Thyroid gland (tissue), 4 donors: ENCODE results near the gene MMD2.

Source experiments
- CTCF ChIP-seq, 6 experiments: fragments of 200-600 bp in 3 of 6; fragments of 450-650 bp in 3 of 6; sonication (generic) in 3 of 6; IDR thresholded peaks; one replicate each; pipeline ENCODE4 v1.5.1; 2016 to 2019; ENCODE audit warnings: antibody characterized with exemption in 6 of 6, mild to moderate bottlenecking in 2 of 6, inconsistent platforms in 1 of 6, moderate library complexity in 1 of 6
- POLR2A ChIP-seq, 2 donors: fragments of 450-650 bp; IDR thresholded peaks; one replicate each; pipeline ENCODE4 v1.6.1; 2017; ENCODE audit warnings: antibody characterized with exemption in 2 of 2, mild to moderate bottlenecking in 2 of 2, moderate library complexity in 1 of 2

GRCh38 chr7:4866528-4867496, 92.2 kb downstream of the MMD2 start:
- TF ChIP-seq CTCF (IDR thresholded peaks at IDR 0.05) (no peak), POLR2A (IDR thresholded peaks at IDR 0.05) (no peak)
